ENCODE results near the gene RAET1G.

The RAET1G gene

DNA sequence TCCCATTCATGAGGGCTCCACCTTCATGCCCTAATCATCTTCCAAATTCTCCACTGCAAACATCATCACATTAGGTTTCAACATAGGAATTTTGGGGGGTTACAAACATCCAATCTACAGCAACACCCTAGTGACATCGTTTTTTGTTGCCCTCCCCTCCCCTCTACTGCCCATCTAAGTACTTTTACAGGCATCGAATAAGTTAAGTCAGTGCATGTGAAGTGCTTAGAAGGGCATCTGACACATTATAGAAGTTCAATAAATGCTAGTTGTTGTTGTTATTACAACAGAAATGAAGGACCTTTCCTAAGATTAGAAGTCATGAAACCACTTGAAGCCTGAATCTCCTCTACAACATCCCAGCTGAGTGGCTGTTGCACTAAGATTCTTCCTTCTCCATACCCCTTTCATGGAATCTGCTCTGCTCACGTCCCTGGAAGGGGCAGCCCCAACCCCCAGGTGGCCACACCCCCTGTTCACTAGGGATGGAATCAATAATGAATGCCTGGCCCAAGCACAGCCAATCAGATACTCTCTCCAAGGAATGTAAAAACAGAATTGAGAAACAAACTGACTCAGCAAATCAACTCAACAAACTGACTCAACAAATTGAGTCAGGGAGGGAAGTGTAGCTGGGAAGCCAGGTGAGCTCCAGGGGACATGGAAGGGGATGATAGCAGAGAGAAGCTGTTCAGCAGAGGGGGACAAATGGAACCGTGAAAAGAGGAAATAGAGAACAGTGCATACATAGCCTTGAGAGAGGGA is 54.9 kb downstream of the RAET1G start:
- TF ChIP-seq, protein P1, sequence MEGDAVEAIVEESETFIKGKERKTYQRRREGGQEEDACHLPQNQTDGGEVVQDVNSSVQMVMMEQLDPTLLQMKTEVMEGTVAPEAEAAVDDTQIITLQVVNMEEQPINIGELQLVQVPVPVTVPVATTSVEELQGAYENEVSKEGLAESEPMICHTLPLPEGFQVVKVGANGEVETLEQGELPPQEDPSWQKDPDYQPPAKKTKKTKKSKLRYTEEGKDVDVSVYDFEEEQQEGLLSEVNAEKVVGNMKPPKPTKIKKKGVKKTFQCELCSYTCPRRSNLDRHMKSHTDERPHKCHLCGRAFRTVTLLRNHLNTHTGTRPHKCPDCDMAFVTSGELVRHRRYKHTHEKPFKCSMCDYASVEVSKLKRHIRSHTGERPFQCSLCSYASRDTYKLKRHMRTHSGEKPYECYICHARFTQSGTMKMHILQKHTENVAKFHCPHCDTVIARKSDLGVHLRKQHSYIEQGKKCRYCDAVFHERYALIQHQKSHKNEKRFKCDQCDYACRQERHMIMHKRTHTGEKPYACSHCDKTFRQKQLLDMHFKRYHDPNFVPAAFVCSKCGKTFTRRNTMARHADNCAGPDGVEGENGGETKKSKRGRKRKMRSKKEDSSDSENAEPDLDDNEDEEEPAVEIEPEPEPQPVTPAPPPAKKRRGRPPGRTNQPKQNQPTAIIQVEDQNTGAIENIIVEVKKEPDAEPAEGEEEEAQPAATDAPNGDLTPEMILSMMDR (IDR thresholded peaks at IDR 0.05; ENCODE audit: extremely low read depth, insufficient read depth, missing control alignments), result no peak
- in situ Hi-C loops (cut with MboI; ENCODE audit: low pct_unique_long_range_greater_than_20kb, low sequenced_read_pairs, unreplicated experiment), result no loop called here
- no peak for DNase-seq (ENCODE audit: low spot score)
